ENCODE results near the gene HDAC4. TPM values are rescaled to one million over a fixed set of nuclear protein-coding genes. Genes with fewer than 3 reads are reported as not detected.

The HDAC4 gene
- total and polyA plus RNA-seq, 10 of the 15 experiments (the other 5 are each of a cell fraction or from before 2014, with no cell fraction given), result 0.22 to 15.7 (median 4.8) TPM

DNA sequence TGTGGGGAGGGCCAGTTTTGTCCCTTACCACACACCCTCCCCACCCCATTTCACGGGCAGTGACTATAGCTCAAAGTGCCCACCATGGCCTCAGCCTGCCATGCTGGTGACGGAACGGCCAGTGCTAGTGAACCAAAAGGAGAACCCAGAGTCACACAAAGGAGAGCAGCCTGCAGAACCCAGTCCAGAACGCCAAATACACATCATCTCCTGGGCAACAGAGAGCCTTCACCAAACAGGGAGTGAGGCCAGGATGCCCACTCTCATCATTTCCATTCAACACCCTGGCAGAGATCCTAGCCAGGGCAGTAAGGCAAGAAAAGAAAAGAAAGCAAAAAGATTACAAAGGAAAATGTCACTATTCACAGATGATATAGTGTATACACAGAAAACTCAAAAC, 38.3 kb downstream of the HDAC4 start:
- WGBS (ENCODE audit: insufficient coverage, insufficient replicate concordance, low lambda C conversion rate, missing lambda C conversion rate), result 78% methylated on average over 4 of the region's 4 CpGs
- no peaks in the 10 kb centered on the region for H3K4me1 ChIP-seq (ENCODE audit: control insufficient read depth, insufficient read depth, low read length)
- no peak overlapping the region for H3K4me3 ChIP-seq
- SMC1A ChIA-PET (ENCODE audit: uncharacterized antibody, unreplicated experiment), result interaction anchor here (1.0 kb wide), 1 partner anchor 21 kb away, joined by 3 read pairs; no protein-coding TSS in a partner anchor
- H3K79me2 ChIP-seq (ENCODE audit: control insufficient read depth, insufficient read depth, low read length), result no peaks in the 10 kb centered on the region
- H3K9me3 ChIP-seq (replicated peaks; ENCODE audit: control insufficient read depth, insufficient read depth, low read length), result no peaks in the 10 kb centered on the region; the same call in 2 of the 3 replicates
- no TSS peak for BruUV-seq (replicated peaks)
- TF ChIP-seq POLR2A (IDR thresholded peaks at IDR 0.05; ENCODE audit: low read depth, low read length) (no peak), RAD51 (IDR thresholded peaks at IDR 0.05) (no peak), MYB (IDR thresholded peaks at IDR 0.05; ENCODE audit: borderline replicate concordance, low read depth, low read length) (no peak), FOS (IDR thresholded peaks at IDR 0.05; ENCODE audit: borderline replicate concordance, extremely low read depth, insufficient read length) (no peak), RELA (IDR thresholded peaks at IDR 0.05; ENCODE audit: borderline replicate concordance, partially characterized antibody) (no peak), CBX3 (IDR thresholded peaks at IDR 0.05; ENCODE audit: borderline replicate concordance, low read depth) (no peak), NR2C2 (IDR thresholded peaks at IDR 0.05; ENCODE audit: borderline replicate concordance, control insufficient read depth, insufficient read length, low read depth) (no peak), SMARCA5 (IDR thresholded peaks at IDR 0.05) (no peak), YBX1 (IDR thresholded peaks at IDR 0.05) (no peak), IKZF2 (IDR thresholded peaks at IDR 0.05) (no peak), RBBP5 (conservative IDR thresholded peaks at IDR 0.05) (no peak), CHD2 (IDR thresholded peaks at IDR 0.05; ENCODE audit: borderline replicate concordance, low read depth, low read length) (no peak)
- TF ChIP-seq, protein P1, sequence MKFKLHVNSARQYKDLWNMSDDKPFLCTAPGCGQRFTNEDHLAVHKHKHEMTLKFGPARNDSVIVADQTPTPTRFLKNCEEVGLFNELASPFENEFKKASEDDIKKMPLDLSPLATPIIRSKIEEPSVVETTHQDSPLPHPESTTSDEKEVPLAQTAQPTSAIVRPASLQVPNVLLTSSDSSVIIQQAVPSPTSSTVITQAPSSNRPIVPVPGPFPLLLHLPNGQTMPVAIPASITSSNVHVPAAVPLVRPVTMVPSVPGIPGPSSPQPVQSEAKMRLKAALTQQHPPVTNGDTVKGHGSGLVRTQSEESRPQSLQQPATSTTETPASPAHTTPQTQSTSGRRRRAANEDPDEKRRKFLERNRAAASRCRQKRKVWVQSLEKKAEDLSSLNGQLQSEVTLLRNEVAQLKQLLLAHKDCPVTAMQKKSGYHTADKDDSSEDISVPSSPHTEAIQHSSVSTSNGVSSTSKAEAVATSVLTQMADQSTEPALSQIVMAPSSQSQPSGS (IDR thresholded peaks at IDR 0.05; ENCODE audit: low read length), result no peak
- TF ChIP-seq, protein P2, sequence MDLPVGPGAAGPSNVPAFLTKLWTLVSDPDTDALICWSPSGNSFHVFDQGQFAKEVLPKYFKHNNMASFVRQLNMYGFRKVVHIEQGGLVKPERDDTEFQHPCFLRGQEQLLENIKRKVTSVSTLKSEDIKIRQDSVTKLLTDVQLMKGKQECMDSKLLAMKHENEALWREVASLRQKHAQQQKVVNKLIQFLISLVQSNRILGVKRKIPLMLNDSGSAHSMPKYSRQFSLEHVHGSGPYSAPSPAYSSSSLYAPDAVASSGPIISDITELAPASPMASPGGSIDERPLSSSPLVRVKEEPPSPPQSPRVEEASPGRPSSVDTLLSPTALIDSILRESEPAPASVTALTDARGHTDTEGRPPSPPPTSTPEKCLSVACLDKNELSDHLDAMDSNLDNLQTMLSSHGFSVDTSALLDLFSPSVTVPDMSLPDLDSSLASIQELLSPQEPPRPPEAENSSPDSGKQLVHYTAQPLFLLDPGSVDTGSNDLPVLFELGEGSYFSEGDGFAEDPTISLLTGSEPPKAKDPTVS (IDR thresholded peaks at IDR 0.05; ENCODE audit: low read depth, low read length), result no peak
- H2AFZ ChIP-seq (ENCODE audit: control insufficient read depth, low read depth, low read length), result no peak overlapping the region
- RAD21 ChIA-PET (ENCODE audit: unreplicated experiment), result interaction anchor here (1.0 kb wide), 1 partner anchor 19 kb away, joined by 3 read pairs; no protein-coding TSS in a partner anchor
- H4K20me1 ChIP-seq (ENCODE audit: control insufficient read depth, insufficient read depth), result no peaks in the 10 kb centered on the region; the same call in 1 of the 2 replicates
- no peak for DNase-seq (ENCODE audit: low read depth, low spot score)
- CTCF ChIA-PET, result no interaction called here
- no peak for FAIRE-seq
- H3K27ac ChIP-seq (ENCODE audit: control insufficient read depth, insufficient read depth), result no peak overlapping the region
- ATAC-seq, result no peak
- no peak overlapping the region for H3K9ac ChIP-seq (ENCODE audit: control insufficient read depth, insufficient read depth, low read length)
- no peak overlapping the region for H3K4me2 ChIP-seq (ENCODE audit: control insufficient read depth, insufficient read depth)
- H3K36me3 ChIP-seq (ENCODE audit: control insufficient read depth in 2 of 2, insufficient read depth in 2 of 2, low read length in 1 of 2), result no peaks in the 10 kb centered on the region
- POLR2A ChIA-PET, result no interaction called here
- H3K27me3 ChIP-seq (replicated peaks in 1 of 2; ENCODE audit: control insufficient read depth in 2 of 2, insufficient read depth in 2 of 2, low read length in 1 of 2), result no peaks in the 10 kb centered on the region
- in situ Hi-C loops (cut with MboI) (no loop called here), intact Hi-C loops (cut with micrococcal nuclease; ENCODE audit: unreplicated experiment) (no loop called here)

Measured in GM12878 (cell line).